Progenitor cell of endocrine pancreas (in vitro differentiated cells): ENCODE results near the gene SLFN5. TPM values are rescaled to one million over a fixed set of nuclear protein-coding genes. Genes with fewer than 3 reads are reported as not detected.
A peak's percentile ranks its signal among the peaks of the same experiment; 100 is the strongest.

Experiments used
- DNase-seq: peaks from one replicate; pipeline ENCODE4 v3.0.0; 2021; ENCODE audit warnings: low spot score; ENCODE audit not compliant: unreplicated experiment
- H3K27ac Mint-ChIP-seq: 2 replicates; pipeline ENCODE4 v1.8.0; 2021; ENCODE audit warnings: mild to moderate bottlenecking, moderate library complexity, mixed read lengths
- H3K27me3 Mint-ChIP-seq: 2 replicates; pipeline ENCODE4 v1.8.0; 2021; ENCODE audit warnings: mixed read lengths
- H3K36me3 Mint-ChIP-seq: 2 replicates; pipeline ENCODE4 v1.8.0; 2022; ENCODE audit warnings: mixed read lengths; ENCODE audit not compliant: insufficient read depth
- H3K4me1 Mint-ChIP-seq: 2 replicates; pipeline ENCODE4 v1.8.0; 2021; ENCODE audit warnings: low read depth, mixed read lengths
- H3K4me3 Mint-ChIP-seq: 2 replicates; pipeline ENCODE4 v1.8.0; 2021; ENCODE audit warnings: low read depth, mild to moderate bottlenecking, moderate library complexity, mixed read lengths
- H3K9me3 Mint-ChIP-seq: 2 replicates; pipeline ENCODE4 v1.8.0; 2021; ENCODE audit warnings: low read depth, mixed read lengths
- CTCF ChIP-seq: fragments of 200-600 bp; sonication (generic); IDR thresholded peaks from one replicate; pipeline ENCODE4 v1.5.0; 2021; ENCODE audit warnings: antibody characterized with exemption, mild to moderate bottlenecking; ENCODE audit not compliant: unreplicated experiment
- total RNA-seq: library from RNA; stranded (reverse); gene quantifications from 2 replicates; pipeline ENCODE4 v1.2.1, GENCODE V29; 2021

SLFN5 gene
- total RNA-seq, 1 donor from 2014 or later: 13.1 TPM

- peaks cover 9% of the 10 kb centered on the region for H3K27me3 Mint-ChIP-seq
- peaks cover 3% of the 10 kb centered on the region for H3K4me1 Mint-ChIP-seq
- H3K36me3 Mint-ChIP-seq: peaks cover 2% of the 10 kb centered on the region
- H3K9me3 Mint-ChIP-seq: no peaks in the 10 kb centered on the region
- no peak for DNase-seq
- no peak for TF ChIP-seq CTCF
- no peak overlapping the region for H3K4me3 Mint-ChIP-seq
- no peak overlapping the region for H3K27ac Mint-ChIP-seq
Measured at GRCh38 chr17:35235917-35236316, 7.0 kb upstream of the SLFN5 start.

GRCh38 chr17:35236821-35237220 lies 6.1 kb upstream of the SLFN5 start:
- Mint-ChIP-seq H3K27me3 (peaks cover 8% of the 10 kb centered on the region), H3K4me1 (peaks cover 6% of the 10 kb centered on the region), H3K36me3 (peaks cover 2% of the 10 kb centered on the region), H3K4me3 (no peak overlapping the region), H3K27ac (no peak overlapping the region), H3K9me3 (no peaks in the 10 kb centered on the region)
- DNase-seq: no peak
- no peak for TF ChIP-seq CTCF

GRCh38 chr17:35238821-35239220 lies 4.1 kb upstream of the SLFN5 start:
- Mint-ChIP-seq H3K27me3 (peaks cover 8% of the 10 kb centered on the region), H3K36me3 (peaks cover 2% of the 10 kb centered on the region), H3K27ac (no peak overlapping the region), H3K4me3 (no peak overlapping the region), H3K9me3 (no peaks in the 10 kb centered on the region), H3K4me1 (peaks cover 9% of the 10 kb centered on the region)
- no peak for DNase-seq
- no peak for TF ChIP-seq CTCF

- H3K4me1 Mint-ChIP-seq: peaks cover 18% of the 10 kb centered on the region
- H3K4me3 Mint-ChIP-seq: peak overlapping the region; percentile 58
- TF ChIP-seq CTCF: no peak
- peaks cover 2% of the 10 kb centered on the region for H3K36me3 Mint-ChIP-seq
- DNase-seq: no peak
- no peak overlapping the region for H3K27ac Mint-ChIP-seq
- H3K9me3 Mint-ChIP-seq: no peaks in the 10 kb centered on the region
- peaks cover 6% of the 10 kb centered on the region for H3K27me3 Mint-ChIP-seq
Measured at GRCh38 chr17:35239823-35240222, 3.0 kb upstream of the SLFN5 start.

- TF ChIP-seq CTCF: no peak
- Mint-ChIP-seq H3K4me3 (peak overlapping the region; percentile 34), H3K36me3 (peaks cover 2% of the 10 kb centered on the region), H3K27ac (no peak overlapping the region), H3K4me1 (peaks cover 21% of the 10 kb centered on the region), H3K9me3 (no peaks in the 10 kb centered on the region), H3K27me3 (no peaks in the 10 kb centered on the region)
- DNase-seq: no peak
Measured at GRCh38 chr17:35240861-35241260, 2.0 kb upstream of the SLFN5 start.
